Neural crest cell (in vitro differentiated cells): ENCODE measurements around the gene THBD. TPM values are rescaled to one million over a fixed set of nuclear protein-coding genes. Genes with fewer than 3 reads are reported as not detected.
A peak's percentile ranks its signal among the peaks of the same experiment; 100 is the strongest.

Experiments
- DNase-seq: peaks from one replicate; pipeline ENCODE4 v3.0.0; 2021; ENCODE audit warnings: low read depth, mixed read lengths, low spot score
- H3K27ac Mint-ChIP-seq: one replicate; pipeline ENCODE4 v1.8.0; 2021; ENCODE audit warnings: mild to moderate bottlenecking, mixed read lengths; ENCODE audit not compliant: unreplicated experiment
- H3K27me3 Mint-ChIP-seq: 2 replicates; pipeline ENCODE4 v1.8.0; 2021; ENCODE audit warnings: low read depth, mild to moderate bottlenecking, mixed read lengths
- H3K36me3 Mint-ChIP-seq: 2 replicates; pipeline ENCODE4 v1.8.0; 2021; ENCODE audit warnings: low read depth, mild to moderate bottlenecking, mixed read lengths
- H3K4me1 Mint-ChIP-seq: 2 replicates; pipeline ENCODE4 v1.8.0; 2021; ENCODE audit warnings: mixed read lengths
- H3K4me3 Mint-ChIP-seq: one replicate; pipeline ENCODE4 v1.8.0; 2021; ENCODE audit warnings: mild to moderate bottlenecking, mixed read lengths
- H3K9me3 Mint-ChIP-seq: 2 replicates; pipeline ENCODE4 v1.8.0; 2021; ENCODE audit warnings: mixed read lengths
- total RNA-seq: library from RNA; stranded (reverse); gene quantifications from 2 replicates; pipeline ENCODE4 v1.2.1, GENCODE V29; 2021
- TF ChIP-seq, protein P1 (sequence below): fragments of 200-600 bp; sonication (generic); conservative IDR thresholded peaks from 2 replicates; pipeline ENCODE4 v1.5.0; 2021; ENCODE audit warnings: antibody characterized with exemption, mild to moderate bottlenecking

The THBD gene
- total RNA-seq, 1 donor from 2014 or later = 0.12 TPM

- H3K4me3 Mint-ChIP-seq = peak overlapping the region; percentile 56
- no peak overlapping the region for H3K27ac Mint-ChIP-seq
- TF ChIP-seq, protein P1, sequence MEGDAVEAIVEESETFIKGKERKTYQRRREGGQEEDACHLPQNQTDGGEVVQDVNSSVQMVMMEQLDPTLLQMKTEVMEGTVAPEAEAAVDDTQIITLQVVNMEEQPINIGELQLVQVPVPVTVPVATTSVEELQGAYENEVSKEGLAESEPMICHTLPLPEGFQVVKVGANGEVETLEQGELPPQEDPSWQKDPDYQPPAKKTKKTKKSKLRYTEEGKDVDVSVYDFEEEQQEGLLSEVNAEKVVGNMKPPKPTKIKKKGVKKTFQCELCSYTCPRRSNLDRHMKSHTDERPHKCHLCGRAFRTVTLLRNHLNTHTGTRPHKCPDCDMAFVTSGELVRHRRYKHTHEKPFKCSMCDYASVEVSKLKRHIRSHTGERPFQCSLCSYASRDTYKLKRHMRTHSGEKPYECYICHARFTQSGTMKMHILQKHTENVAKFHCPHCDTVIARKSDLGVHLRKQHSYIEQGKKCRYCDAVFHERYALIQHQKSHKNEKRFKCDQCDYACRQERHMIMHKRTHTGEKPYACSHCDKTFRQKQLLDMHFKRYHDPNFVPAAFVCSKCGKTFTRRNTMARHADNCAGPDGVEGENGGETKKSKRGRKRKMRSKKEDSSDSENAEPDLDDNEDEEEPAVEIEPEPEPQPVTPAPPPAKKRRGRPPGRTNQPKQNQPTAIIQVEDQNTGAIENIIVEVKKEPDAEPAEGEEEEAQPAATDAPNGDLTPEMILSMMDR = no peak
- H3K27me3 Mint-ChIP-seq = peaks cover 99% of the 10 kb centered on the region
- H3K9me3 Mint-ChIP-seq = no peaks in the 10 kb centered on the region
- no peak for DNase-seq
- H3K4me1 Mint-ChIP-seq = peaks cover 14% of the 10 kb centered on the region
- H3K36me3 Mint-ChIP-seq = no peaks in the 10 kb centered on the region
Measured at GRCh38 chr20:23047738-23048214, 1.7 kb downstream of the THBD start.

- H3K27ac Mint-ChIP-seq = no peak overlapping the region
- no peaks in the 10 kb centered on the region for H3K9me3 Mint-ChIP-seq
- no peak for DNase-seq
- no peaks in the 10 kb centered on the region for H3K36me3 Mint-ChIP-seq
- TF ChIP-seq, protein P1 = no peak
- H3K4me1 Mint-ChIP-seq = peaks cover 14% of the 10 kb centered on the region
- H3K27me3 Mint-ChIP-seq = peaks cover 99% of the 10 kb centered on the region
- H3K4me3 Mint-ChIP-seq = no peak overlapping the region
Measured at GRCh38 chr20:23047001-23047737, 2.3 kb downstream of the THBD start.

DNA sequence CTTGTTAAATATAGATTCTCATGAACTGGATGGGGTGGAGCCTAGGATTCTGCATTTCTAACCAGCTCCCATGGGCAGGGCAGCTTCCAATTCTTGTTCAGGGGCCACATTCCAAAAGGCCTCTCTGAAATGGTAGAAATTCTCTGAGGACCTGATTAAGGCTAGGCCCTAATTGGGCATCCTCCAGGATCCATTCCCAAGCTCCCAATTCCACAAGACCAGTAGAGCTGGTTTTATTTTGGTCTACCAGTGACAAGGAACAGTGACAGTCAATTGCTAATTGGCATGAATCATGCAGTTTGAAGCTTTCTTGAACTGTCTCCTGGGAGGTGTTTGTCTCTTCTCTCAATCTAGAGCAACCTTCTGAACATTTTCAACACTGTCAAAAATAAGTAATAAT is 3.0 kb downstream of the THBD start:
- H3K36me3 Mint-ChIP-seq = no peaks in the 10 kb centered on the region
- TF ChIP-seq, protein P1 = no peak
- H3K4me3 Mint-ChIP-seq = no peak overlapping the region
- no peak for DNase-seq
- no peaks in the 10 kb centered on the region for H3K9me3 Mint-ChIP-seq
- peaks cover 99% of the 10 kb centered on the region for H3K27me3 Mint-ChIP-seq
- H3K27ac Mint-ChIP-seq = no peak overlapping the region
- peaks cover 11% of the 10 kb centered on the region for H3K4me1 Mint-ChIP-seq

- Mint-ChIP-seq H3K27me3 (peaks cover 100% of the 10 kb centered on the region), H3K27ac (no peak overlapping the region), H3K4me1 (peaks cover 4% of the 10 kb centered on the region), H3K4me3 (no peak overlapping the region), H3K9me3 (no peaks in the 10 kb centered on the region), H3K36me3 (no peaks in the 10 kb centered on the region)
- no peak for DNase-seq
- TF ChIP-seq, protein P1 = no peak
Measured at GRCh38 chr20:23043376-23043775, 6.1 kb downstream of the THBD start.

- TF ChIP-seq, protein P1 = no peak
- Mint-ChIP-seq H3K27me3 (peaks cover 100% of the 10 kb centered on the region), H3K4me1 (peaks cover 4% of the 10 kb centered on the region), H3K4me3 (no peak overlapping the region), H3K9me3 (no peaks in the 10 kb centered on the region), H3K36me3 (no peaks in the 10 kb centered on the region), H3K27ac (no peak overlapping the region)
- no peak for DNase-seq
Measured at GRCh38 chr20:23042270-23042669, 7.2 kb downstream of the THBD start.
